ENCODE data around the gene TBC1D4.

DNA sequence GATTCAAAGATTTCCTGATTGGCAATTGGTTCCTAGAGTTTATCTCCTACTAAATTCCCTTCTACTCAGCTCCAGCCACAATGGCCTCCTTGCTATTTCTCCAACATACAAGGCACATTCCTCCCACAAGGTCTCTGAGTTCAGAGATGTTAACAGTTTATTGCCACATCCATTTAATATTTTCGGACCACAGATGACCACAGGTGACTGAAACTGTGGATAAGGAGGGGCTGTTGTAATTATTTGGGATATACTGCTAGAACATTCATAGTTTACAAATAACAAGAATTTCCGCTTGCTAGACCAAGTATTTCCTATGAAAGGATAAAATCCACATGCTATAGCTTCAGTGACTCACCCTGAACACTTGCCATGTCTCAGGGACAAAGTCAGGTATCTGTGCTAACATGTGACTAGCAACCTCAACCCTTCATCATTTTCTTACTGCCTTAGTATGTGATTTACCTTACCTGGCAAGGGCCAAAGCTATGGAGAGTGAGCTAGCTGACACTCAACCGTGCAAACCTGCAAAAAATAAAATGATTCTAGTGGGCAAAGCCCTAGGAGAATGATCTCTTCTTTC, 117.7 kb downstream of the TBC1D4 start:
- TF ChIP-seq, protein P1, sequence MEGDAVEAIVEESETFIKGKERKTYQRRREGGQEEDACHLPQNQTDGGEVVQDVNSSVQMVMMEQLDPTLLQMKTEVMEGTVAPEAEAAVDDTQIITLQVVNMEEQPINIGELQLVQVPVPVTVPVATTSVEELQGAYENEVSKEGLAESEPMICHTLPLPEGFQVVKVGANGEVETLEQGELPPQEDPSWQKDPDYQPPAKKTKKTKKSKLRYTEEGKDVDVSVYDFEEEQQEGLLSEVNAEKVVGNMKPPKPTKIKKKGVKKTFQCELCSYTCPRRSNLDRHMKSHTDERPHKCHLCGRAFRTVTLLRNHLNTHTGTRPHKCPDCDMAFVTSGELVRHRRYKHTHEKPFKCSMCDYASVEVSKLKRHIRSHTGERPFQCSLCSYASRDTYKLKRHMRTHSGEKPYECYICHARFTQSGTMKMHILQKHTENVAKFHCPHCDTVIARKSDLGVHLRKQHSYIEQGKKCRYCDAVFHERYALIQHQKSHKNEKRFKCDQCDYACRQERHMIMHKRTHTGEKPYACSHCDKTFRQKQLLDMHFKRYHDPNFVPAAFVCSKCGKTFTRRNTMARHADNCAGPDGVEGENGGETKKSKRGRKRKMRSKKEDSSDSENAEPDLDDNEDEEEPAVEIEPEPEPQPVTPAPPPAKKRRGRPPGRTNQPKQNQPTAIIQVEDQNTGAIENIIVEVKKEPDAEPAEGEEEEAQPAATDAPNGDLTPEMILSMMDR (IDR thresholded peaks at IDR 0.05 in 4 of 5, conservative IDR thresholded peaks at IDR 0.05 in 1 of 5): no peak
- no peak for TF ChIP-seq POLR2A (IDR thresholded peaks at IDR 0.05)
